ENCODE data around the gene ZRANB1. TPM values are rescaled to one million over a fixed set of nuclear protein-coding genes. Genes with fewer than 3 reads are reported as not detected.

Gene ZRANB1
- total and polyA plus RNA-seq, 2 of the 13 experiments (the other 11 are each of a cell fraction or from before 2014, with no cell fraction given) = 10.3 to 19.6 TPM

GRCh38 chr10:124917428-124918190, 24.3 kb upstream of the ZRANB1 start (continued):
- TF ChIP-seq EZH2 (conservative IDR thresholded peaks at IDR 0.05; ENCODE audit: low read depth, low read length) (no peak), IRF1 (CRISPR knock-in tag; IDR thresholded peaks at IDR 0.05; ENCODE audit: low read depth) (no peak), HNF1B (CRISPR knock-in tag; IDR thresholded peaks at IDR 0.05) (no peak), ZNF772 (CRISPR knock-in tag; IDR thresholded peaks at IDR 0.05) (no peak), ZSCAN5A (CRISPR knock-in tag; IDR thresholded peaks at IDR 0.05; ENCODE audit: borderline replicate concordance) (no peak), ZNF44 (CRISPR knock-in tag; IDR thresholded peaks at IDR 0.05) (0 out of 2 replicates have a peak, but pooled peaks have one; percentile 26), DPF2 (CRISPR knock-in tag; IDR thresholded peaks at IDR 0.05; ENCODE audit: borderline replicate concordance, low read depth) (no peak), ZNF407 (CRISPR knock-in tag; IDR thresholded peaks at IDR 0.05; ENCODE audit: not compliant biosample characterization) (no peak), ZNF101 (CRISPR knock-in tag; IDR thresholded peaks at IDR 0.05; ENCODE audit: borderline replicate concordance, low read depth) (no peak), MTERF4 (CRISPR knock-in tag; IDR thresholded peaks at IDR 0.05) (no peak), HOMEZ (CRISPR knock-in tag; IDR thresholded peaks at IDR 0.05; ENCODE audit: low read depth) (no peak)

Data from HepG2 (cell line).